Hepatocyte (in vitro differentiated cells): ENCODE results near the gene IFNA13.

ENCODE experiments used
- CTCF ChIP-seq: fragments of 200-600 bp; sonication (generic); IDR thresholded peaks from 2 replicates; pipeline ENCODE4 v1.5.1; 2016; ENCODE audit warnings: antibody characterized with exemption, mild to moderate bottlenecking; ENCODE audit not compliant: poor library complexity
- EZH2phosphoT487 ChIP-seq: fragments of 200-600 bp; sonication (generic); IDR thresholded peaks from one replicate; pipeline ENCODE4 v1.6.1; 2018; ENCODE audit warnings: antibody characterized with exemption, mild to moderate bottlenecking, low read depth, moderate library complexity; ENCODE audit not compliant: unreplicated experiment, severe bottlenecking

- TF ChIP-seq CTCF (no peak), EZH2phosphoT487 (no peak)
Observed at GRCh38 chr9:21385131-21385670, 17.3 kb upstream of the IFNA13 start, which contains the start of gene IFNA2.
